ENCODE data around the gene KBTBD12. TPM values are rescaled to one million over a fixed set of nuclear protein-coding genes. Genes with fewer than 3 reads are reported as not detected.
A peak's percentile ranks its signal among the peaks of the same experiment; 100 is the strongest.

KBTBD12 gene
- total RNA-seq, 4 donors from 2014 or later = under 0.01 to 0.87 (median 0.30) TPM; not detected in 1

DNA sequence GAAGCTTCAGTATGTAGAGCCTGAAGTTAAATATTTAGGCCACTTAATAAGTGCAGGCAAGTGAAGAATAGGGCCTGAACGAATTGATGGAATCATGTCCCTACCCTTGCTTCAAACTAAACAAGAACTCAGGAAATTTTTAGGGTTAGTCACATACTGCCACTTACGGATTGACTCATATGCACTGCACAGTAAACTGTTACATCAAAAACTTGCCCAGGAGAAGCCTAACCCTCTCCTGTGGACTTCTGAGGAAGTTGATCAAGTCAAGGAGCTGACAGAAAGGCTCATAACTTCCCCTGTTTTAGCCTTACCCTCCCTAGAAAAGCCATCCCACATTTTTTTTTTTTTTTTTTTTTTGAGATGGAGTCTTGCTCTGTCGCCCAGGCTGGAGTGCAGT, 20.6 kb upstream of the KBTBD12 start:
- H3K4me1 ChIP-seq = no peaks in the 10 kb centered on the region
- DNase-seq (ENCODE audit: low spot score in 2 of 2) = no peak
- H3K36me3 ChIP-seq = no peaks in the 10 kb centered on the region
- no peak for TF ChIP-seq POLR2A (IDR thresholded peaks at IDR 0.05)
- no peak for TF ChIP-seq EP300 (IDR thresholded peaks at IDR 0.05)
- TF ChIP-seq, protein P1, sequence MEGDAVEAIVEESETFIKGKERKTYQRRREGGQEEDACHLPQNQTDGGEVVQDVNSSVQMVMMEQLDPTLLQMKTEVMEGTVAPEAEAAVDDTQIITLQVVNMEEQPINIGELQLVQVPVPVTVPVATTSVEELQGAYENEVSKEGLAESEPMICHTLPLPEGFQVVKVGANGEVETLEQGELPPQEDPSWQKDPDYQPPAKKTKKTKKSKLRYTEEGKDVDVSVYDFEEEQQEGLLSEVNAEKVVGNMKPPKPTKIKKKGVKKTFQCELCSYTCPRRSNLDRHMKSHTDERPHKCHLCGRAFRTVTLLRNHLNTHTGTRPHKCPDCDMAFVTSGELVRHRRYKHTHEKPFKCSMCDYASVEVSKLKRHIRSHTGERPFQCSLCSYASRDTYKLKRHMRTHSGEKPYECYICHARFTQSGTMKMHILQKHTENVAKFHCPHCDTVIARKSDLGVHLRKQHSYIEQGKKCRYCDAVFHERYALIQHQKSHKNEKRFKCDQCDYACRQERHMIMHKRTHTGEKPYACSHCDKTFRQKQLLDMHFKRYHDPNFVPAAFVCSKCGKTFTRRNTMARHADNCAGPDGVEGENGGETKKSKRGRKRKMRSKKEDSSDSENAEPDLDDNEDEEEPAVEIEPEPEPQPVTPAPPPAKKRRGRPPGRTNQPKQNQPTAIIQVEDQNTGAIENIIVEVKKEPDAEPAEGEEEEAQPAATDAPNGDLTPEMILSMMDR (IDR thresholded peaks at IDR 0.05) = no peak
- no peak overlapping the region for H3K27ac ChIP-seq
- H3K9me3 ChIP-seq = peaks cover 0 to 14% (median 0%) of the 10 kb centered on the region in 4 donors
- WGBS, 2 donors = 77 to 89% methylated on average over 3 of the region's 3 CpGs
- no peak overlapping the region for H3K4me3 ChIP-seq
- no peaks in the 10 kb centered on the region for H3K27me3 ChIP-seq

DNA sequence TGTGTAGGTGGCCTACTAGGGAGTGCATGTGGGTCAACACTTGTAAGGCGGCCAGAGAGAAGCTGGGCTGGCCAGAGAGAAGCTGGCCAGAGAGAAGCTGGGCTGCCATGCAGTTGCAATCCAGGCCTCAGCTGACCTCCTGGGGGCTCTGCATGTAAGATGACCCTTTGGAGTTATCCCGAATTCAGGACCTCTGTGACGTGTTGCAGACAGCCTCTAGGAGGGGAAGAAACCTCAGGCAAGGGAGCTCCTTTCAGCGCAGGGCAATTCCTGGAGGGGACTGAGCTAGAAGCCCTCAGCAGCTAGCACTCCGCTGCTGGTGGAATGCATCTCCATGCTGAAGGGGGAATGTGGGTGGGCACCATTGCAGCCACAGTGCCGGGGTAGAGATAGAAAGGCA, 15.8 kb upstream of the KBTBD12 start:
- Histone ChIP-seq H3K4me1 (no peaks in the 10 kb centered on the region), H3K4me3 (no peak overlapping the region), H3K27ac (no peak overlapping the region), H3K36me3 (no peaks in the 10 kb centered on the region), H3K27me3 (no peaks in the 10 kb centered on the region), H3K9me3 (no peaks in the 10 kb centered on the region)
- DNase-seq (ENCODE audit: low spot score in 2 of 2) = no peak
- 74 to 91% methylated on average over 6 of the region's 6 CpGs for WGBS, 2 donors
- TF ChIP-seq, protein P1 (IDR thresholded peaks at IDR 0.05) = no peak
- TF ChIP-seq POLR2A (IDR thresholded peaks at IDR 0.05) (no peak), EP300 (IDR thresholded peaks at IDR 0.05) (no peak)

DNA sequence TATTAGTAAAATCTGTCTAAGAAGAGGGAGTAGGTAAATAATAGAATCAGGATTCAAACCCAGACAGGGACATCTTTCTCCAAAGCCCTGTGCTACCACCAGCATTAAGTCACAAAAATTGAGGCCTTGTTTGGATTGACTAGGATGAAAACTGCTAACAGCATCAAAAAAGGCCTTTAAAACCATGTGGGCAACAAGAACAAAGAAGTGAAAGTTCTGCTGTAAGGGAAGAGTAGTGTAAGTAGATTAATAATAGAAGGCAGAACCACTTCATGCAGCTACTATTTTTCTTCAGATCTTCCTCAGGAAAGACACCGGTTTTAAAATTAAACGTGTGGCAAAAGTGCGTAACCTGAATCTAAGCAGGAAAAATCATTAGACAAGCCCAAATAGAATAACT, 15.3 kb upstream of the KBTBD12 start:
- Histone ChIP-seq H3K9me3 (no peaks in the 10 kb centered on the region), H3K36me3 (no peaks in the 10 kb centered on the region), H3K4me3 (no peak overlapping the region), H3K27me3 (no peaks in the 10 kb centered on the region), H3K4me1 (no peaks in the 10 kb centered on the region), H3K27ac (peak overlapping the region in 1 of 4 donors; percentile 4)
- 56 to 61% methylated on average over 3 of the region's 3 CpGs for WGBS, 2 donors
- TF ChIP-seq EP300 (IDR thresholded peaks at IDR 0.05) = no peak
- TF ChIP-seq, protein P1 (IDR thresholded peaks at IDR 0.05) = no peak
- TF ChIP-seq POLR2A (IDR thresholded peaks at IDR 0.05) = no peak
- DNase-seq (ENCODE audit: low spot score in 2 of 2) = no peak

DNA sequence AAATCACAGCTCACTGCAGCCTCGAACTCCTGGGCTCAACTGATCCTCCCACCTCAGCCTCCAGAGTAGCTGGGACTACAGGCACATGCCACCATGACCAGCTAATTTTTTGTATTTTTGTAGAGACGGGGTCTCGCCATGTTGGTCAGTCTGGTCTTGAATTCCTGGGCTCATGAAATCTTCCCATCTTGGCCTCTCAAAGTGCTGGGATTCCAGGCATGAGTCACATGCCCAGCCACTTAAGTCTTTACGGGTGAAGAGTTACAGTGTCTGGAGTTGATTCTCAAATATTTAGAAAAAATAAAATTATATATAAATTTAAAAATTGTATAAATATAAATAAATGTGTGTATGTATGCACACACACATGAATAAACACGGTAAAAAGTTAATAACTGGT, 14.5 kb upstream of the KBTBD12 start:
- Histone ChIP-seq H3K27me3 (no peaks in the 10 kb centered on the region), H3K9me3 (no peaks in the 10 kb centered on the region), H3K4me3 (no peak overlapping the region), H3K4me1 (no peaks in the 10 kb centered on the region), H3K27ac (peak overlapping the region in 1 of 4 donors; percentile 4), H3K36me3 (no peaks in the 10 kb centered on the region)
- 87 to 90% methylated on average over 5 of the region's 5 CpGs for WGBS, 2 donors
- DNase-seq (ENCODE audit: low spot score in 2 of 2) = no peak
- TF ChIP-seq, protein P1 (IDR thresholded peaks at IDR 0.05) = no peak
- TF ChIP-seq EP300 (IDR thresholded peaks at IDR 0.05) = no peak
- TF ChIP-seq POLR2A (IDR thresholded peaks at IDR 0.05) = no peak

DNA sequence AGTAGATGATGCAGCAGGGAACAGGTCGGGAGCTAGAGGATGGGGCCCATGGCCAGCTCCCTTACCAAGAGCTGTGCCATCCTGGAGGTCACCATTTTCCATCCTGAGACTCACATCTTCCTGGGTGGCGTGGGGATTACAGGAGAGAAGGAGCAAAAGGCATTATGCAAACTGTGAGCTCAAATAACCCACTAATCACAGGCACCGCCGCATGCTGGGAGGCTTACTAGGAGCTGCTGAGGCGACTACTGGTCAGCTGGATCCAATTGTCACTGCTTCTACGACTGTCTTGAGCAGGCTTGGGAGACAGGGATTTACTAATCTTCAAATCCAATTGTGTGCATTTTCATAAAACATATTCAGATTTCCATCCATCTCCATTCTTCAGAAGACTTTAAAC, 12.5 kb upstream of the KBTBD12 start:
- WGBS, 2 donors = 84% methylated on average over 6 of the region's 6 CpGs
- H3K27ac ChIP-seq = no peak overlapping the region
- H3K4me1 ChIP-seq = no peaks in the 10 kb centered on the region
- no peaks in the 10 kb centered on the region for H3K9me3 ChIP-seq
- H3K27me3 ChIP-seq = no peaks in the 10 kb centered on the region
- TF ChIP-seq EP300 (IDR thresholded peaks at IDR 0.05) (no peak), POLR2A (IDR thresholded peaks at IDR 0.05) (no peak)
- TF ChIP-seq, protein P1 (IDR thresholded peaks at IDR 0.05) = no peak
- no peaks in the 10 kb centered on the region for H3K36me3 ChIP-seq
- DNase-seq (ENCODE audit: low spot score in 2 of 2) = no peak
- no peak overlapping the region for H3K4me3 ChIP-seq

All from tibial nerve (tissue), 4 donors.